Neural cell (in vitro differentiated cells): ENCODE measurements around the gene MUC6. TPM values are rescaled to one million over a fixed set of nuclear protein-coding genes. Genes with fewer than 3 reads are reported as not detected.

Experiments
- H2AFZ ChIP-seq: fragments of 200-600, 300-800 bp; sonication (generic), shearing (Covaris generic); 2 replicates; pipeline ENCODE4 v1.6.0; 2014; ENCODE audit warnings: low read depth, mild to moderate bottlenecking, antibody characterized with exemption, low read length, moderate library complexity
- H3F3A ChIP-seq: fragments of 200-600 bp; shearing (Covaris generic); 2 replicates; pipeline ENCODE4 v1.6.1; 2016; ENCODE audit warnings: mild to moderate bottlenecking, moderate library complexity, mixed read lengths, antibody characterized with exemption, low read length; ENCODE audit not compliant: insufficient read depth, poor library complexity, severe bottlenecking
- H3K27ac ChIP-seq: fragments of 200-600, 300-800 bp; sonication (generic), shearing (Covaris generic); 2 replicates; pipeline ENCODE4 v1.5.1; 2014; ENCODE audit warnings: mild to moderate bottlenecking, low read length, moderate library complexity
- H3K27me3 ChIP-seq: fragments of 300-800, 200-600 bp; sonication (generic), shearing (Covaris generic); 2 replicates; pipeline ENCODE4 v1.6.0; 2014; ENCODE audit warnings: mild to moderate bottlenecking, low read depth, low read length, moderate library complexity; ENCODE audit not compliant: insufficient read depth
- H3K36me3 ChIP-seq: fragments of 300-800, 200-600 bp; sonication (generic), shearing (Covaris generic); 2 replicates; pipeline ENCODE4 v1.5.1; 2014; ENCODE audit warnings: mild to moderate bottlenecking, antibody characterized with exemption, low read length, moderate library complexity; ENCODE audit not compliant: insufficient read depth
- H3K4me2 ChIP-seq: fragments of 300-800, 200-600 bp; sonication (generic), shearing (Covaris generic); 2 replicates; pipeline ENCODE4 v1.6.0; 2014; ENCODE audit warnings: mild to moderate bottlenecking, low read length
- H3K4me3 ChIP-seq: fragments of 300-800, 200-600 bp; sonication (generic), shearing (Covaris generic); 2 replicates; pipeline ENCODE4 v1.5.1; 2014; ENCODE audit warnings: mild to moderate bottlenecking, low read length, moderate library complexity
- H3K79me2 ChIP-seq: fragments of 200-600 bp; shearing (Covaris generic); replicated peaks from 2 replicates; pipeline ENCODE4 v1.6.0; 2014; ENCODE audit warnings: mild to moderate bottlenecking, low read length, moderate library complexity; ENCODE audit not compliant: insufficient read depth
- H3K9ac ChIP-seq: fragments of 300-800, 200-600 bp; sonication (generic), shearing (Covaris generic); 2 replicates; pipeline ENCODE4 v1.6.1; 2016; ENCODE audit warnings: mild to moderate bottlenecking, low read length, mixed read lengths
- H3K9me2 ChIP-seq: fragments of 200-600 bp; shearing (Covaris generic); 2 replicates; pipeline ENCODE4 v1.6.1; 2016; ENCODE audit warnings: mild to moderate bottlenecking, low read length, mixed read lengths; ENCODE audit not compliant: insufficient read depth
- H3K9me3 ChIP-seq: fragments of 200-600, 300-800 bp; sonication (generic), shearing (Covaris generic); 2 replicates; pipeline ENCODE4 v1.6.1; 2016; ENCODE audit warnings: mild to moderate bottlenecking, mixed run types, low read length, moderate library complexity, mixed read lengths
- H4K20me1 ChIP-seq: fragments of 200-600 bp; shearing (Covaris generic); 2 replicates; pipeline ENCODE4 v1.6.1; 2016; ENCODE audit warnings: mild to moderate bottlenecking, mixed run types; ENCODE audit not compliant: insufficient read depth
- CTCF ChIP-seq: fragments of 450-650 bp; IDR thresholded peaks from 2 replicates; pipeline ENCODE4 v1.5.1; 2014; ENCODE audit warnings: antibody characterized with exemption, mild to moderate bottlenecking, moderate library complexity; ENCODE audit not compliant: poor library complexity, severe bottlenecking
- EP300 ChIP-seq: fragments of 450-650 bp; conservative IDR thresholded peaks from 2 replicates; pipeline ENCODE4 v1.6.1; 2014; ENCODE audit warnings: antibody characterized with exemption, mild to moderate bottlenecking, moderate library complexity; ENCODE audit not compliant: poor library complexity, severe bottlenecking
- EZH2 ChIP-seq: fragments of 200-600, 300-800 bp; shearing (Covaris generic), sonication (generic); IDR thresholded peaks from 2 replicates; pipeline ENCODE4 v1.6.1; 2014; ENCODE audit warnings: antibody characterized with exemption, low read length, borderline replicate concordance, mild to moderate bottlenecking; ENCODE audit not compliant: insufficient read depth, poor library complexity, severe bottlenecking
- MXI1 ChIP-seq: fragments of 450-650 bp; conservative IDR thresholded peaks from 2 replicates; pipeline ENCODE4 v1.6.1; 2014; ENCODE audit warnings: antibody characterized with exemption, mild to moderate bottlenecking; ENCODE audit not compliant: poor library complexity, severe bottlenecking
- POLR2AphosphoS5 ChIP-seq: IDR thresholded peaks from 2 replicates; pipeline ENCODE4 v1.6.1; 2012
- RAD21 ChIP-seq: fragments of 450-650 bp; conservative IDR thresholded peaks from 2 replicates; pipeline ENCODE4 v1.6.1; 2014; ENCODE audit warnings: antibody characterized with exemption, mild to moderate bottlenecking, moderate library complexity
- REST ChIP-seq: IDR thresholded peaks from 2 replicates; pipeline ENCODE4 v1.6.1; 2012; ENCODE audit warnings: borderline replicate concordance
- SMC3 ChIP-seq: fragments of 450-650 bp; conservative IDR thresholded peaks from 2 replicates; pipeline ENCODE4 v1.6.1; 2014; ENCODE audit warnings: antibody characterized with exemption, mild to moderate bottlenecking, moderate library complexity; ENCODE audit not compliant: poor library complexity
- TAF1 ChIP-seq: IDR thresholded peaks from 2 replicates; pipeline ENCODE4 v1.6.1; 2012; ENCODE audit warnings: low read depth
- polyA plus RNA-seq: library from polyadenylated mRNA; depleted of rRNA; stranded (reverse); fragments of >200 nt; gene quantifications from 2 replicates; pipeline ENCODE4 v1.2.3, GENCODE V29; 2014

The MUC6 gene
- polyA plus RNA-seq, 1 donor from 2014 or later = not detected

- H3K4me3 ChIP-seq = no peak overlapping the region
Measured at GRCh38 chr11:1026163-1026450, 10.4 kb downstream of the MUC6 start.

GRCh38 chr11:1025410-1026162, 10.9 kb downstream of the MUC6 start:
- H3F3A ChIP-seq = no peaks in the 10 kb centered on the region
- no peaks in the 10 kb centered on the region for H3K36me3 ChIP-seq
- no peaks in the 10 kb centered on the region for H4K20me1 ChIP-seq
- H3K9me2 ChIP-seq = no peaks in the 10 kb centered on the region
- no peak overlapping the region for H3K4me2 ChIP-seq
- H3K4me3 ChIP-seq = no peak overlapping the region
- H3K79me2 ChIP-seq = no peaks in the 10 kb centered on the region
- no peak overlapping the region for H3K9ac ChIP-seq
- no peaks in the 10 kb centered on the region for H3K9me3 ChIP-seq
- no peak overlapping the region for H3K27ac ChIP-seq
- H3K27me3 ChIP-seq = no peaks in the 10 kb centered on the region
- H2AFZ ChIP-seq = no peak overlapping the region
- TF ChIP-seq MXI1 (no peak), TAF1 (no peak), SMC3 (no peak), EP300 (no peak), EZH2 (no peak), REST (no peak), RAD21 (no peak), CTCF (no peak), POLR2AphosphoS5 (no peak)

More at GRCh38 chr11:1026163-1026450, 10.4 kb downstream of the MUC6 start:
- Histone ChIP-seq H4K20me1 (no peaks in the 10 kb centered on the region), H3K36me3 (no peaks in the 10 kb centered on the region), H3K9me2 (no peaks in the 10 kb centered on the region), H3K9me3 (no peaks in the 10 kb centered on the region), H3K27me3 (no peaks in the 10 kb centered on the region), H3K79me2 (no peaks in the 10 kb centered on the region), H3F3A (no peaks in the 10 kb centered on the region), H3K27ac (no peak overlapping the region), H2AFZ (no peak overlapping the region), H3K4me2 (no peak overlapping the region), H3K9ac (no peak overlapping the region)
- TF ChIP-seq CTCF (no peak), RAD21 (no peak)
